GM23338 (cell line): ENCODE measurements around the gene ASTN1. TPM values are rescaled to one million over a fixed set of nuclear protein-coding genes. Genes with fewer than 3 reads are reported as not detected.

ENCODE experiments used
- ATAC-seq: fragments of 200-7000 bp; cut with Tn5 transposase; 3 replicates; pipeline ENCODE4 v1.9.1; 2020
- DNase-seq: peaks from one replicate; pipeline ENCODE4 v3.0.0-alpha.2; 2015; ENCODE audit warnings: low spot score
- H2AFZ ChIP-seq: fragments of 200-600 bp; sonication (generic); 2 replicates; pipeline ENCODE4 v1.8.0; 2016; ENCODE audit warnings: antibody characterized with exemption, mild to moderate bottlenecking, moderate library complexity
- H3F3A ChIP-seq: fragments of 200-600 bp; sonication (generic); replicated peaks from 2 replicates; pipeline ENCODE4 v1.8.0; 2017; ENCODE audit warnings: antibody characterized with exemption, mixed run types, low read depth
- H3K27ac ChIP-seq: fragments of 200-600 bp; sonication (generic); 2 replicates; pipeline ENCODE4 v1.6.1; 2016; ENCODE audit warnings: low read depth
- H3K27me3 ChIP-seq: fragments of 200-600 bp; sonication (generic); 2 replicates; pipeline ENCODE4 v1.8.0; 2016; ENCODE audit warnings: mild to moderate bottlenecking, mixed run types, moderate library complexity; ENCODE audit not compliant: insufficient read depth
- H3K36me3 ChIP-seq: fragments of 200-600 bp; sonication (generic); 2 replicates; pipeline ENCODE4 v1.8.0; 2016; ENCODE audit warnings: mild to moderate bottlenecking; ENCODE audit not compliant: insufficient read depth
- H3K4me1 ChIP-seq: fragments of 200-600 bp; sonication (generic); 2 replicates; pipeline ENCODE4 v1.8.0; 2016; ENCODE audit warnings: mild to moderate bottlenecking, moderate library complexity; ENCODE audit not compliant: insufficient read depth
- H3K4me2 ChIP-seq: fragments of 200-600 bp; sonication (generic); 2 replicates; pipeline ENCODE4 v1.7.1; 2017; ENCODE audit warnings: mixed run types
- H3K4me3 ChIP-seq: fragments of 200-600 bp; sonication (generic); 2 replicates; pipeline ENCODE4 v1.6.1; 2016; ENCODE audit warnings: mixed run types
- H3K79me2 ChIP-seq: fragments of 200-600 bp; sonication (generic); replicated peaks from 2 replicates; pipeline ENCODE4 v1.8.0; 2017; ENCODE audit warnings: mild to moderate bottlenecking; ENCODE audit not compliant: insufficient read depth
- H3K9me2 ChIP-seq: fragments of 200-600 bp; sonication (generic); 2 replicates; pipeline ENCODE4 v1.8.0; 2017; ENCODE audit not compliant: insufficient read depth
- H4K20me1 ChIP-seq: fragments of 200-600 bp; sonication (generic); replicated peaks from 2 replicates; pipeline ENCODE4 v1.8.0; 2017; ENCODE audit warnings: mild to moderate bottlenecking; ENCODE audit not compliant: insufficient read depth
- H3K27ac Mint-ChIP-seq: 2 replicates; pipeline ENCODE4 v1.8.0; 2020; ENCODE audit warnings: inconsistent platforms, mild to moderate bottlenecking, moderate library complexity, mixed read lengths
- H3K27me3 Mint-ChIP-seq: 3 replicates; pipeline ENCODE4 v1.8.0; 2022; ENCODE audit warnings: low read depth, mild to moderate bottlenecking, moderate library complexity, mixed read lengths, inconsistent platforms; ENCODE audit not compliant: insufficient read depth, poor library complexity
- H3K36me3 Mint-ChIP-seq: 3 replicates; pipeline ENCODE4 v1.8.0; 2021; ENCODE audit warnings: low read depth, mild to moderate bottlenecking, inconsistent platforms, moderate library complexity, mixed read lengths
- H3K4me1 Mint-ChIP-seq: 3 replicates; pipeline ENCODE4 v1.8.0; 2020; ENCODE audit warnings: mild to moderate bottlenecking, inconsistent platforms, mixed read lengths
- H3K4me3 Mint-ChIP-seq: 3 replicates; pipeline ENCODE4 v1.8.0; 2021; ENCODE audit warnings: moderate library complexity, mild to moderate bottlenecking, inconsistent platforms, mixed read lengths
- H3K9me3 Mint-ChIP-seq: 3 replicates; pipeline ENCODE4 v1.8.0; 2020; ENCODE audit warnings: moderate library complexity, mild to moderate bottlenecking, inconsistent platforms, mixed read lengths
- CREB1 ChIP-seq: fragments of 250-450 bp; sonication (Bioruptor Pico); IDR thresholded peaks from 2 replicates; pipeline ENCODE4 v1.5.0; 2020; ENCODE audit warnings: low read depth, mild to moderate bottlenecking, moderate library complexity
- ETS1 ChIP-seq: IDR thresholded peaks from 2 replicates; pipeline ENCODE4 v1.6.1; 2016; ENCODE audit warnings: antibody characterized with exemption
- EZH2 ChIP-seq: fragments of 200-600 bp; sonication (generic); IDR thresholded peaks from one replicate; pipeline ENCODE4 v1.8.0; 2017; ENCODE audit warnings: antibody characterized with exemption, mild to moderate bottlenecking, low read depth; ENCODE audit not compliant: unreplicated experiment
- EZH2phosphoT487 ChIP-seq: fragments of 200-600 bp; sonication (generic); IDR thresholded peaks from one replicate; pipeline ENCODE4 v1.8.1; 2018; ENCODE audit warnings: antibody characterized with exemption; ENCODE audit not compliant: unreplicated experiment
- JUNB ChIP-seq: IDR thresholded peaks from one replicate; pipeline ENCODE4 v1.6.1; 2016; ENCODE audit warnings: antibody characterized with exemption; ENCODE audit not compliant: unreplicated experiment
- NANOG ChIP-seq: IDR thresholded peaks from 2 replicates; pipeline ENCODE4 v1.6.1; 2016; ENCODE audit warnings: antibody characterized with exemption, borderline replicate concordance
- POLR2AphosphoS5 ChIP-seq: IDR thresholded peaks from 2 replicates; pipeline ENCODE4 v1.6.1; 2016; ENCODE audit warnings: antibody characterized with exemption, low read depth
- REST ChIP-seq: IDR thresholded peaks from one replicate; pipeline ENCODE4 v1.6.1; 2018; ENCODE audit warnings: antibody characterized with exemption; ENCODE audit not compliant: unreplicated experiment
- STAT1 ChIP-seq: IDR thresholded peaks from one replicate; pipeline ENCODE4 v1.6.1; 2016; ENCODE audit warnings: antibody characterized with exemption; ENCODE audit not compliant: unreplicated experiment
- ZNF114 ChIP-seq: fragments of 250-450 bp; sonication (Bioruptor Pico); IDR thresholded peaks from 2 replicates; pipeline ENCODE4 v1.5.0; 2020; ENCODE audit warnings: mild to moderate bottlenecking, moderate library complexity
- ZNF331 ChIP-seq: fragments of 250-450 bp; sonication (Bioruptor Pico); IDR thresholded peaks from 2 replicates; pipeline ENCODE4 v1.5.0; 2020; ENCODE audit warnings: low read depth, mild to moderate bottlenecking, moderate library complexity
- polyA plus RNA-seq: library from polyadenylated mRNA; unstranded; fragments of >200 nt; fragmentation: Nextera tagmentation; extraction: Ambion mirVana; gene quantifications from 2 replicates; pipeline ENCODE4 v1.2.1, GENCODE V29; 2016
- total RNA-seq: library from RNA; depleted of rRNA; stranded (reverse); fragments of >200 nt; shearing (Covaris generic); gene quantifications from 2 replicates; pipeline ENCODE4 v1.2.3, GENCODE V29; 2014
- TF ChIP-seq, protein P1 (sequence below): fragments of 250-450 bp; sonication (Bioruptor Pico); IDR thresholded peaks from 2 replicates; pipeline ENCODE4 v1.5.0; 2020; ENCODE audit warnings: mild to moderate bottlenecking, moderate library complexity
- TF ChIP-seq, protein P2 (sequence below), 2 experiments: fragments of 200-600 bp in 1 of 2; sonication (generic) in 1 of 2; conservative IDR thresholded peaks; 2 replicates each; pipeline versions ENCODE4 v1.5.1 to v1.6.1; 2016 to 2017; ENCODE audit warnings: antibody characterized with exemption in 2 of 2, low read depth in 2 of 2, mild to moderate bottlenecking in 2 of 2, moderate library complexity in 1 of 2

Gene ASTN1
- total and polyA plus RNA-seq, 2 experiments from 2014 or later = 2.0 to 5.2 TPM

DNA sequence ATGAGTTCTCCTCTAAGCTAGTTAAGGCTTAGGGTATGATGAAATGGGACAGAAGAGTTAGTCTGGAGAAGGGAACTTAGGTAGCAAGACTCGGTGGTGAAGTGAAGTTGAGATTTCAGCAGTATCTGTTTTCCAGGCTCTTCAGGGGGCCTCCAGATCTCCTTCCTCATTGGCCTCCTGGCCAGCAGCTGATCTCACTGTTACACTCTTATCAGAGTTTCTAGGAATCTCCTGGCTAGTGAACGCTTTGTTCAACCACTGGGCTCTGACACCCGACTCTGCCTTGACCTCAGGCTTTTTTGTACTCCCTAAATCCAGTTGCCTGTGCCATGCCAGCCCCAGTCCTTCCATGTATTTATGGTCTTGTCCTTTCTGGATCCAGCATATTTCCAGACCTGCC, 311.0 kb downstream of the ASTN1 start:
- Mint-ChIP-seq H3K27me3 (no peaks in the 10 kb centered on the region), H3K27ac (no peak overlapping the region), H3K9me3 (no peaks in the 10 kb centered on the region), H3K4me3 (no peak overlapping the region), H3K4me1 (no peaks in the 10 kb centered on the region), H3K36me3 (no peaks in the 10 kb centered on the region)
- ATAC-seq (no peak), DNase-seq (no peak)
- TF ChIP-seq NANOG (no peak), ZNF331 (CRISPR knock-in tag) (no peak), POLR2AphosphoS5 (no peak), CREB1 (CRISPR knock-in tag) (no peak), ETS1 (no peak), EZH2phosphoT487 (no peak), EZH2 (no peak), STAT1 (no peak), REST (no peak), ZNF114 (no peak), JUNB (no peak)
- TF ChIP-seq, protein P1, sequence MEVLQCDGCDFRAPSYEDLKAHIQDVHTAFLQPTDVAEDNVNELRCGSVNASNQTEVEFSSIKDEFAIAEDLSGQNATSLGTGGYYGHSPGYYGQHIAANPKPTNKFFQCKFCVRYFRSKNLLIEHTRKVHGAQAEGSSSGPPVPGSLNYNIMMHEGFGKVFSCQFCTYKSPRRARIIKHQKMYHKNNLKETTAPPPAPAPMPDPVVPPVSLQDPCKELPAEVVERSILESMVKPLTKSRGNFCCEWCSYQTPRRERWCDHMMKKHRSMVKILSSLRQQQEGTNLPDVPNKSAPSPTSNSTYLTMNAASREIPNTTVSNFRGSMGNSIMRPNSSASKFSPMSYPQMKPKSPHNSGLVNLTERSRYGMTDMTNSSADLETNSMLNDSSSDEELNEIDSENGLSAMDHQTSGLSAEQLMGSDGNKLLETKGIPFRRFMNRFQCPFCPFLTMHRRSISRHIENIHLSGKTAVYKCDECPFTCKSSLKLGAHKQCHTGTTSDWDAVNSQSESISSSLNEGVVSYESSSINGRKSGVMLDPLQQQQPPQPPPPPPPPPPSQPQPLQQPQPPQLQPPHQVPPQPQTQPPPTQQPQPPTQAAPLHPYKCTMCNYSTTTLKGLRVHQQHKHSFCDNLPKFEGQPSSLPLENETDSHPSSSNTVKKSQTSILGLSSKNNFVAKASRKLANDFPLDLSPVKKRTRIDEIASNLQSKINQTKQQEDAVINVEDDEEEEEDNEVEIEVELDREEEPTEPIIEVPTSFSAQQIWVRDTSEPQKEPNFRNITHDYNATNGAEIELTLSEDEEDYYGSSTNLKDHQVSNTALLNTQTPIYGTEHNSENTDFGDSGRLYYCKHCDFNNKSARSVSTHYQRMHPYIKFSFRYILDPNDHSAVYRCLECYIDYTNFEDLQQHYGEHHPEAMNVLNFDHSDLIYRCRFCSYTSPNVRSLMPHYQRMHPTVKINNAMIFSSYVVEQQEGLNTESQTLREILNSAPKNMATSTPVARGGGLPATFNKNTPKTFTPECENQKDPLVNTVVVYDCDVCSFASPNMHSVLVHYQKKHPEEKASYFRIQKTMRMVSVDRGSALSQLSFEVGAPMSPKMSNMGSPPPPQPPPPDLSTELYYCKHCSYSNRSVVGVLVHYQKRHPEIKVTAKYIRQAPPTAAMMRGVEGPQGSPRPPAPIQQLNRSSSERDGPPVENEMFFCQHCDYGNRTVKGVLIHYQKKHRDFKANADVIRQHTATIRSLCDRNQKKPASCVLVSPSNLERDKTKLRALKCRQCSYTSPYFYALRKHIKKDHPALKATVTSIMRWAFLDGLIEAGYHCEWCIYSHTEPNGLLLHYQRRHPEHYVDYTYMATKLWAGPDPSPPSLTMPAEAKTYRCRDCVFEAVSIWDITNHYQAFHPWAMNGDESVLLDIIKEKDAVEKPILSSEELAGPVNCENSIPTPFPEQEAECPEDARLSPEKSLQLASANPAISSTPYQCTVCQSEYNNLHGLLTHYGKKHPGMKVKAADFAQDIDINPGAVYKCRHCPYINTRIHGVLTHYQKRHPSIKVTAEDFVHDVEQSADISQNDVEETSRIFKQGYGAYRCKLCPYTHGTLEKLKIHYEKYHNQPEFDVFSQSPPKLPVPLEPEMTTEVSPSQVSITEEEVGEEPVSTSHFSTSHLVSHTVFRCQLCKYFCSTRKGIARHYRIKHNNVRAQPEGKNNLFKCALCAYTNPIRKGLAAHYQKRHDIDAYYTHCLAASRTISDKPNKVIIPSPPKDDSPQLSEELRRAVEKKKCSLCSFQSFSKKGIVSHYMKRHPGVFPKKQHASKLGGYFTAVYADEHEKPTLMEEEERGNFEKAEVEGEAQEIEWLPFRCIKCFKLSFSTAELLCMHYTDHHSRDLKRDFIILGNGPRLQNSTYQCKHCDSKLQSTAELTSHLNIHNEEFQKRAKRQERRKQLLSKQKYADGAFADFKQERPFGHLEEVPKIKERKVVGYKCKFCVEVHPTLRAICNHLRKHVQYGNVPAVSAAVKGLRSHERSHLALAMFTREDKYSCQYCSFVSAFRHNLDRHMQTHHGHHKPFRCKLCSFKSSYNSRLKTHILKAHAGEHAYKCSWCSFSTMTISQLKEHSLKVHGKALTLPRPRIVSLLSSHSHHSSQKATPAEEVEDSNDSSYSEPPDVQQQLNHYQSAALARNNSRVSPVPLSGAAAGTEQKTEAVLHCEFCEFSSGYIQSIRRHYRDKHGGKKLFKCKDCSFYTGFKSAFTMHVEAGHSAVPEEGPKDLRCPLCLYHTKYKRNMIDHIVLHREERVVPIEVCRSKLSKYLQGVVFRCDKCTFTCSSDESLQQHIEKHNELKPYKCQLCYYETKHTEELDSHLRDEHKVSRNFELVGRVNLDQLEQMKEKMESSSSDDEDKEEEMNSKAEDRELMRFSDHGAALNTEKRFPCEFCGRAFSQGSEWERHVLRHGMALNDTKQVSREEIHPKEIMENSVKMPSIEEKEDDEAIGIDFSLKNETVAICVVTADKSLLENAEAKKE (CRISPR knock-in tag) = no peak
- TF ChIP-seq, protein P2, sequence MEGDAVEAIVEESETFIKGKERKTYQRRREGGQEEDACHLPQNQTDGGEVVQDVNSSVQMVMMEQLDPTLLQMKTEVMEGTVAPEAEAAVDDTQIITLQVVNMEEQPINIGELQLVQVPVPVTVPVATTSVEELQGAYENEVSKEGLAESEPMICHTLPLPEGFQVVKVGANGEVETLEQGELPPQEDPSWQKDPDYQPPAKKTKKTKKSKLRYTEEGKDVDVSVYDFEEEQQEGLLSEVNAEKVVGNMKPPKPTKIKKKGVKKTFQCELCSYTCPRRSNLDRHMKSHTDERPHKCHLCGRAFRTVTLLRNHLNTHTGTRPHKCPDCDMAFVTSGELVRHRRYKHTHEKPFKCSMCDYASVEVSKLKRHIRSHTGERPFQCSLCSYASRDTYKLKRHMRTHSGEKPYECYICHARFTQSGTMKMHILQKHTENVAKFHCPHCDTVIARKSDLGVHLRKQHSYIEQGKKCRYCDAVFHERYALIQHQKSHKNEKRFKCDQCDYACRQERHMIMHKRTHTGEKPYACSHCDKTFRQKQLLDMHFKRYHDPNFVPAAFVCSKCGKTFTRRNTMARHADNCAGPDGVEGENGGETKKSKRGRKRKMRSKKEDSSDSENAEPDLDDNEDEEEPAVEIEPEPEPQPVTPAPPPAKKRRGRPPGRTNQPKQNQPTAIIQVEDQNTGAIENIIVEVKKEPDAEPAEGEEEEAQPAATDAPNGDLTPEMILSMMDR (conservative IDR thresholded peaks at IDR 0.05; ENCODE audit: low read depth in 2 of 2) = no peak
- Histone ChIP-seq H3K36me3 (no peaks in the 10 kb centered on the region), H2AFZ (no peak overlapping the region), H3F3A (no peaks in the 10 kb centered on the region), H4K20me1 (no peaks in the 10 kb centered on the region), H3K79me2 (no peaks in the 10 kb centered on the region), H3K4me3 (no peak overlapping the region), H3K9me2 (no peaks in the 10 kb centered on the region), H3K4me2 (no peak overlapping the region), H3K4me1 (no peaks in the 10 kb centered on the region), H3K27ac (no peak overlapping the region), H3K27me3 (no peaks in the 10 kb centered on the region)
